ENCODE measurements around the gene ZMYM3. TPM values are rescaled to one million over a fixed set of nuclear protein-coding genes. Genes with fewer than 3 reads are reported as not detected.
"Not testable (repeated sequence)": the region's sequence is repeated elsewhere in the genome, so short reads cannot be mapped to it uniquely, and the experiment has no call there.

Gene ZMYM3
- total and polyA plus RNA-seq, 2 experiments from 2014 or later = 15.1 to 26.2 TPM

GRCh38 chrX:71269801-71270395, 16.0 kb upstream of the ZMYM3 start:
- Histone ChIP-seq H3K9me3 (ENCODE audit: low read depth) (no peaks in the 10 kb centered on the region), H3K79me2 (no peaks in the 10 kb centered on the region), H3K4me2 (no peak overlapping the region), H3K4me1 (ENCODE audit: insufficient read depth) (no peaks in the 10 kb centered on the region), H4K20me1 (ENCODE audit: insufficient read depth, poor library complexity, severe bottlenecking) (no peaks in the 10 kb centered on the region), H3K36me3 (replicated peaks; ENCODE audit: insufficient read depth, low read depth) (no peaks in the 10 kb centered on the region), H3K4me3 (no peak overlapping the region), H3K27me3 (no peaks in the 10 kb centered on the region), H3K9me2 (replicated peaks; ENCODE audit: insufficient read depth) (no peaks in the 10 kb centered on the region), H2AFZ (no peak overlapping the region), H3K27ac (no peak overlapping the region)
- DNase-seq (ENCODE audit: low spot score) = no peak
- 88% methylated on average over 17 of the region's 19 CpGs for WGBS (ENCODE audit: low lambda C conversion rate, missing lambda C conversion rate)
- TF ChIP-seq CTCF (IDR thresholded peaks at IDR 0.05; ENCODE audit: poor library complexity) (no peak), EZH2phosphoT487 (IDR thresholded peaks at IDR 0.05; ENCODE audit: low read depth, severe bottlenecking, unreplicated experiment) (no peak), EZH2 (IDR thresholded peaks at IDR 0.05; ENCODE audit: borderline replicate concordance) (no peak)

- not testable (repeated sequence) for H4K20me1 ChIP-seq (ENCODE audit: insufficient read depth, poor library complexity, severe bottlenecking); H3K4me2 ChIP-seq; H3K27me3 ChIP-seq; H2AFZ ChIP-seq; H3K27ac ChIP-seq; DNase-seq (ENCODE audit: low spot score); H3K4me3 ChIP-seq; H3K9me2 ChIP-seq (replicated peaks; ENCODE audit: insufficient read depth); H3K9me3 ChIP-seq (ENCODE audit: low read depth); H3K4me1 ChIP-seq (ENCODE audit: insufficient read depth); H3K79me2 ChIP-seq; H3K36me3 ChIP-seq (replicated peaks; ENCODE audit: insufficient read depth, low read depth)
Observed at GRCh38 chrX:71268624-71269023, 14.7 kb upstream of the ZMYM3 start.

- Histone ChIP-seq H3K4me3 (no peak overlapping the region), H2AFZ (no peak overlapping the region), H3K4me2 (peak overlapping the region; percentile 37), H3K4me1 (ENCODE audit: insufficient read depth) (no peaks in the 10 kb centered on the region), H3K9me2 (replicated peaks; ENCODE audit: insufficient read depth) (no peaks in the 10 kb centered on the region), H3K27me3 (no peaks in the 10 kb centered on the region), H3K79me2 (peaks cover 12% of the 10 kb centered on the region), H3K9me3 (ENCODE audit: low read depth) (no peaks in the 10 kb centered on the region), H4K20me1 (ENCODE audit: insufficient read depth, poor library complexity, severe bottlenecking) (no peaks in the 10 kb centered on the region), H3K36me3 (replicated peaks; ENCODE audit: insufficient read depth, low read depth) (no peaks in the 10 kb centered on the region), H3K27ac (no peak overlapping the region)
- WGBS (ENCODE audit: low lambda C conversion rate, missing lambda C conversion rate) = 82% methylated on average over 4 of the region's 4 CpGs
- DNase-seq (ENCODE audit: low spot score) = no peak
- no peak for TF ChIP-seq EZH2 (IDR thresholded peaks at IDR 0.05; ENCODE audit: borderline replicate concordance)
- no peak for TF ChIP-seq CTCF (IDR thresholded peaks at IDR 0.05; ENCODE audit: poor library complexity)
- TF ChIP-seq EZH2phosphoT487 (IDR thresholded peaks at IDR 0.05; ENCODE audit: low read depth, severe bottlenecking, unreplicated experiment) = no peak
Observed at GRCh38 chrX:71256856-71257255, 2.9 kb upstream of the ZMYM3 start.

GRCh38 chrX:71256051-71256450, 2.1 kb upstream of the ZMYM3 start:
- WGBS (ENCODE audit: low lambda C conversion rate, missing lambda C conversion rate) = 68% methylated on average over 6 of the region's 6 CpGs
- TF ChIP-seq CTCF (IDR thresholded peaks at IDR 0.05; ENCODE audit: poor library complexity) (no peak), EZH2phosphoT487 (IDR thresholded peaks at IDR 0.05; ENCODE audit: low read depth, severe bottlenecking, unreplicated experiment) (no peak), EZH2 (IDR thresholded peaks at IDR 0.05; ENCODE audit: borderline replicate concordance) (no peak)
- H2AFZ ChIP-seq = no peak overlapping the region
- H3K9me3 ChIP-seq (ENCODE audit: low read depth) = no peaks in the 10 kb centered on the region
- H3K36me3 ChIP-seq (replicated peaks; ENCODE audit: insufficient read depth, low read depth) = no peaks in the 10 kb centered on the region
- H3K27me3 ChIP-seq = no peaks in the 10 kb centered on the region
- peak overlapping the region; percentile 89 for H3K27ac ChIP-seq
- no peak for DNase-seq (ENCODE audit: low spot score)
- no peak overlapping the region for H3K4me3 ChIP-seq
- H3K4me2 ChIP-seq = peak overlapping the region; percentile 90
- H4K20me1 ChIP-seq (ENCODE audit: insufficient read depth, poor library complexity, severe bottlenecking) = no peaks in the 10 kb centered on the region
- H3K4me1 ChIP-seq (ENCODE audit: insufficient read depth) = no peaks in the 10 kb centered on the region
- no peaks in the 10 kb centered on the region for H3K9me2 ChIP-seq (replicated peaks; ENCODE audit: insufficient read depth)
- peaks cover 12% of the 10 kb centered on the region for H3K79me2 ChIP-seq

Data from hepatocyte (in vitro differentiated cells).